HG02588 (cell line): Measurements from ENCODE around the gene EPPIN.
"Not testable (repeated sequence)": the region's sequence is repeated elsewhere in the genome, so short reads cannot be mapped to it uniquely, and the experiment has no call there.

ENCODE experiments used
- ATAC-seq: cut with Tn5 transposase; IDR thresholded peaks from one replicate; pipeline ENCODE4 v1.9.1; 2021; ENCODE audit warnings: mild to moderate bottlenecking, moderate library complexity; ENCODE audit not compliant: unreplicated experiment

The EPPIN gene

GRCh38 chr20:45547206-45547770 is at the start of gene EPPIN:
Gene EPPIN (minus strand): TSS chr20:45547401. CDS start chr20:45547357, 44 bp downstream.
- no peak for ATAC-seq

- no peak for ATAC-seq
Observed at GRCh38 chr20:45595235-45595634, 48.0 kb upstream of the EPPIN start.

GRCh38 chr20:45593498-45593897 is 46.3 kb upstream of the EPPIN start:
- no peak for ATAC-seq

GRCh38 chr20:45592574-45593189 is 45.5 kb upstream of the EPPIN start:
- ATAC-seq, result no peak

- ATAC-seq, result no peak
Observed at GRCh38 chr20:45589725-45590124, 42.5 kb upstream of the EPPIN start.

GRCh38 chr20:45588800-45589199 is 41.6 kb upstream of the EPPIN start:
- no peak for ATAC-seq

- not testable (repeated sequence) for ATAC-seq
Observed at GRCh38 chr20:45585986-45586385, 38.8 kb upstream of the EPPIN start.

- not testable (repeated sequence) for ATAC-seq
Observed at GRCh38 chr20:45584294-45584693, 37.1 kb upstream of the EPPIN start.

GRCh38 chr20:45583502-45583901 is 36.3 kb upstream of the EPPIN start:
- ATAC-seq, result no peak

GRCh38 chr20:45581702-45582101 is 34.5 kb upstream of the EPPIN start:
- no peak for ATAC-seq

- ATAC-seq, result no peak
Observed at GRCh38 chr20:45579184-45579583, 32.0 kb upstream of the EPPIN start, which contains the start of gene WFDC8. Gene WFDC8 (minus strand): TSS chr20:45579284. CDS start chr20:45579247, 37 bp downstream.

- ATAC-seq, result no peak
Observed at GRCh38 chr20:45578231-45578630, 31.0 kb upstream of the EPPIN start.

- ATAC-seq, result no peak
Observed at GRCh38 chr20:45576995-45577394, 29.8 kb upstream of the EPPIN start.

GRCh38 chr20:45575931-45576330 is 28.7 kb upstream of the EPPIN start:
- ATAC-seq, result no peak

- not testable (repeated sequence) for ATAC-seq
Observed at GRCh38 chr20:45569650-45570049, 22.4 kb upstream of the EPPIN start.

GRCh38 chr20:45564760-45565276 is 17.6 kb upstream of the EPPIN start:
- ATAC-seq, result no peak

GRCh38 chr20:45555198-45555597 is 8.0 kb upstream of the EPPIN start:
- no peak for ATAC-seq

GRCh38 chr20:45552456-45552855 is 5.3 kb upstream of the EPPIN start:
- ATAC-seq, result no peak

GRCh38 chr20:45550765-45551164 is 3.6 kb upstream of the EPPIN start:
- ATAC-seq, result no peak

- ATAC-seq, result no peak
Observed at GRCh38 chr20:45548410-45548809, 1.2 kb upstream of the EPPIN start.

GRCh38 chr20:45545754-45546453 is 1.3 kb downstream of the EPPIN start:
- ATAC-seq, result no peak

- ATAC-seq, result no peak
Observed at GRCh38 chr20:45545351-45545750, 1.9 kb downstream of the EPPIN start.
